ENCODE results near the gene RSPRY1.
A peak's percentile ranks its signal among the peaks of the same experiment; 100 is the strongest.
"Not testable (repeated sequence)": the region's sequence is repeated elsewhere in the genome, so short reads cannot be mapped to it uniquely, and the experiment has no call there.

RSPRY1 gene

GRCh38 chr16:57271867-57272495 lies 85.9 kb downstream of the RSPRY1 start:
- DNase-seq (ENCODE audit: low spot score) = no peak

- DNase-seq (ENCODE audit: low spot score) = no peak
Measured at GRCh38 chr16:57273359-57273758, 87.2 kb downstream of the RSPRY1 start.

GRCh38 chr16:57273826-57274225 lies 87.7 kb downstream of the RSPRY1 start:
- no peak for DNase-seq (ENCODE audit: low spot score)

- DNase-seq (ENCODE audit: low spot score) = not testable (repeated sequence)
Measured at GRCh38 chr16:57275946-57276345, 89.8 kb downstream of the RSPRY1 start.

- no peak for DNase-seq (ENCODE audit: low spot score)
Measured at GRCh38 chr16:57276596-57276995, 90.5 kb downstream of the RSPRY1 start.

GRCh38 chr16:57277586-57277985 lies 91.5 kb downstream of the RSPRY1 start:
- no peak for DNase-seq (ENCODE audit: low spot score)

GRCh38 chr16:57278494-57278893 lies 92.4 kb downstream of the RSPRY1 start:
- DNase-seq (ENCODE audit: low spot score) = no peak

GRCh38 chr16:57279780-57280638 lies 93.9 kb downstream of the RSPRY1 start:
- DNase-seq (ENCODE audit: low spot score) = no peak

- DNase-seq (ENCODE audit: low spot score) = no peak
Measured at GRCh38 chr16:57281791-57282190, 95.7 kb downstream of the RSPRY1 start.

- DNase-seq (ENCODE audit: low spot score) = no peak
Measured at GRCh38 chr16:57282510-57283213, 96.5 kb downstream of the RSPRY1 start.

- DNase-seq (ENCODE audit: low spot score) = no peak
Measured at GRCh38 chr16:57283214-57283958, 97.3 kb downstream of the RSPRY1 start.

GRCh38 chr16:57283959-57284208 lies 97.8 kb downstream of the RSPRY1 start:
- no peak for DNase-seq (ENCODE audit: low spot score)

GRCh38 chr16:57284209-57284951 lies 98.3 kb downstream of the RSPRY1 start, which contains the start of gene PLLP:
Gene PLLP, minus strand, starts transcription at chr16:57284672. Its CDS starts 132 bp downstream, at chr16:57284540.
- peak; percentile 66 for DNase-seq (ENCODE audit: low spot score)

GRCh38 chr16:57284952-57285363 lies 98.8 kb downstream of the RSPRY1 start:
- DNase-seq (ENCODE audit: low spot score) = no peak

- no peak for DNase-seq (ENCODE audit: low spot score)
Measured at GRCh38 chr16:57285379-57285778, 99.2 kb downstream of the RSPRY1 start.

GRCh38 chr16:57289391-57290257 lies 103.5 kb downstream of the RSPRY1 start:
- no peak for DNase-seq (ENCODE audit: low spot score)
